8988T (cell line): Measurements from ENCODE around the gene GDPGP1.
A peak's percentile ranks its signal among the peaks of the same experiment; 100 is the strongest.
"Not testable (repeated sequence)": the region's sequence is repeated elsewhere in the genome, so short reads cannot be mapped to it uniquely, and the experiment has no call there.

Source experiments
- DNase-seq: peaks from one replicate; pipeline ENCODE4 v3.0.0; 2011

GDPGP1 gene

GRCh38 chr15:90227336-90227735 is 6.7 kb upstream of the GDPGP1 start:
- no peak for DNase-seq

GRCh38 chr15:90227816-90228772 is 5.9 kb upstream of the GDPGP1 start:
- no peak for DNase-seq

- DNase-seq: no peak
Observed at GRCh38 chr15:90228960-90229359, 5.0 kb upstream of the GDPGP1 start.

GRCh38 chr15:90230071-90230494 is 3.9 kb upstream of the GDPGP1 start:
- no peak for DNase-seq

- no peak for DNase-seq
Observed at GRCh38 chr15:90230610-90231009, 3.4 kb upstream of the GDPGP1 start.

GRCh38 chr15:90231028-90232017 is 2.7 kb upstream of the GDPGP1 start:
- DNase-seq: no peak

- no peak for DNase-seq
Observed at GRCh38 chr15:90232196-90232595, 1.8 kb upstream of the GDPGP1 start.

GRCh38 chr15:90232941-90233386 is 1.0 kb upstream of the GDPGP1 start:
- no peak for DNase-seq

- peak; percentile 86 for DNase-seq
Observed at GRCh38 chr15:90233387-90234095, 468 bp upstream of the GDPGP1 start, which contains the start of gene CIB1. CIB1 (minus strand) TSS chr15:90233941; CDS start chr15:90233885, 56 bp downstream.

GRCh38 chr15:90239371-90239770 is 5.4 kb downstream of the GDPGP1 start:
- no peak for DNase-seq

- DNase-seq: no peak
Observed at GRCh38 chr15:90240856-90241255, 6.8 kb downstream of the GDPGP1 start.

- no peak for DNase-seq
Observed at GRCh38 chr15:90241343-90242192, 7.6 kb downstream of the GDPGP1 start.

- DNase-seq: no peak
Observed at GRCh38 chr15:90243943-90244639, 10.1 kb downstream of the GDPGP1 start.

GRCh38 chr15:90248789-90249202 is 14.8 kb downstream of the GDPGP1 start:
- no peak for DNase-seq

GRCh38 chr15:90249203-90249863 is 15.3 kb downstream of the GDPGP1 start, which contains the start of gene TTLL13:
TTLL13 (plus strand) TSS chr15:90249556; CDS start chr15:90250631, 1,075 bp downstream.
- DNase-seq: peak; percentile 60

GRCh38 chr15:90257776-90258175 is 23.8 kb downstream of the GDPGP1 start:
- no peak for DNase-seq

GRCh38 chr15:90259524-90259923 is 25.5 kb downstream of the GDPGP1 start:
- DNase-seq: no peak

GRCh38 chr15:90260731-90261130 is 26.7 kb downstream of the GDPGP1 start:
- DNase-seq: not testable (repeated sequence)

GRCh38 chr15:90261811-90262210 is 27.8 kb downstream of the GDPGP1 start:
- DNase-seq: no peak

GRCh38 chr15:90262426-90262825 is 28.4 kb downstream of the GDPGP1 start:
- no peak for DNase-seq
